ENCODE data around the gene ANAPC2.

ANAPC2 gene

GRCh38 chr9:137223078-137223970 lies 35.0 kb upstream of the ANAPC2 start:
- Histone ChIP-seq H3K4me3 (ENCODE audit: low read depth, low read length) (peak overlapping the region; percentile 77), H3K27me3 (replicated peaks) (no peaks in the 10 kb centered on the region), H3K27ac (peak overlapping the region; percentile 66), H3K36me3 (replicated peaks) (no peaks in the 10 kb centered on the region)
- in situ Hi-C loops (cut with HindIII; ENCODE audit: low pct_ligation_motif_present, low sequenced_read_pairs) = no loop called here
- DNase-seq = peak; percentile 98
- TF ChIP-seq, protein P1, sequence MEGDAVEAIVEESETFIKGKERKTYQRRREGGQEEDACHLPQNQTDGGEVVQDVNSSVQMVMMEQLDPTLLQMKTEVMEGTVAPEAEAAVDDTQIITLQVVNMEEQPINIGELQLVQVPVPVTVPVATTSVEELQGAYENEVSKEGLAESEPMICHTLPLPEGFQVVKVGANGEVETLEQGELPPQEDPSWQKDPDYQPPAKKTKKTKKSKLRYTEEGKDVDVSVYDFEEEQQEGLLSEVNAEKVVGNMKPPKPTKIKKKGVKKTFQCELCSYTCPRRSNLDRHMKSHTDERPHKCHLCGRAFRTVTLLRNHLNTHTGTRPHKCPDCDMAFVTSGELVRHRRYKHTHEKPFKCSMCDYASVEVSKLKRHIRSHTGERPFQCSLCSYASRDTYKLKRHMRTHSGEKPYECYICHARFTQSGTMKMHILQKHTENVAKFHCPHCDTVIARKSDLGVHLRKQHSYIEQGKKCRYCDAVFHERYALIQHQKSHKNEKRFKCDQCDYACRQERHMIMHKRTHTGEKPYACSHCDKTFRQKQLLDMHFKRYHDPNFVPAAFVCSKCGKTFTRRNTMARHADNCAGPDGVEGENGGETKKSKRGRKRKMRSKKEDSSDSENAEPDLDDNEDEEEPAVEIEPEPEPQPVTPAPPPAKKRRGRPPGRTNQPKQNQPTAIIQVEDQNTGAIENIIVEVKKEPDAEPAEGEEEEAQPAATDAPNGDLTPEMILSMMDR (IDR thresholded peaks at IDR 0.05; ENCODE audit: low read depth, low read length, missing control alignments) = no peak

GRCh38 chr9:137222190-137223077 lies 34.1 kb upstream of the ANAPC2 start, which contains the start of gene RNF208:
Gene RNF208 (minus strand): TSS chr9:137222240. CDS start chr9:137221212, 1,028 bp downstream.
- DNase-seq = no peak
- TF ChIP-seq, protein P1 (IDR thresholded peaks at IDR 0.05; ENCODE audit: low read depth, low read length, missing control alignments) = no peak
- Histone ChIP-seq H3K27ac (no peak within 1 kb of the TSS), H3K36me3 (replicated peaks) (no peaks in the 10 kb centered on the region), H3K4me3 (ENCODE audit: low read depth, low read length) (peak within 1 kb of the TSS; percentile 48), H3K27me3 (replicated peaks) (no peaks in the 10 kb centered on the region)
- in situ Hi-C loops (cut with HindIII; ENCODE audit: low pct_ligation_motif_present, low sequenced_read_pairs) = no loop called here

DNA sequence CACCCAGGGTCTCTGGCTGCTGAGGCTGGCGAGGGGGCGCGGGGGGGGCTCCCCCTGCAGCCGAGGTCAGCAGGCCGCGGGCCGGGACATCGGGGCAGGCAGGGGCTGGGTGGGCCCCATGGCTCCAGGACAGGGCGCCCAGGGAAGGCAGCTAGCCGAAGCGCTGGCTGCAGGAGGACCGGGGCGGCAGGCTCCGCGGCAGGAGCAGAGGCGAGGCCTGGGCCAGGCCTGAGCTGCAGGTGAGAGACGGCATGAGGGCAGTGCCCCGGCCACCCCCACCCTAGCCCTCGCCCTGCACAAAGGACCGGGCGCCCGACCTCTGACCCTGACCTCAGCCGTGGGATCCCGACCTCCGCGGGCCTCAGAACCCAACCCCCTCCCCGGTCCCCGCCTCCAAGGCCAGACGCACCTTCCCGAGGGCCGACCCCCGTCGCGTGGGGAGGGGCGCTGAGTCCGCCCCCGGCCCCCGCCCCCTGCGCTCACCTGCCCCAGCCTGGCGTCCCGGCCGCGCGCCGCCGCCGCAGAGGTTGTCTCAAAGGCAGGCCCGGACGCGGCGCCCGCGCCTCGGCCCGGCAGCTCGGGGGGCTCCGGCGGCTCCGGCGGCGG lies 33.2 kb upstream of the ANAPC2 start:
- no peak for DNase-seq
- no peak overlapping the region for H3K27ac ChIP-seq
- in situ Hi-C loops (cut with HindIII; ENCODE audit: low pct_ligation_motif_present, low sequenced_read_pairs) = no loop called here
- TF ChIP-seq, protein P1 (IDR thresholded peaks at IDR 0.05; ENCODE audit: low read depth, low read length, missing control alignments) = no peak
- no peaks in the 10 kb centered on the region for H3K27me3 ChIP-seq (replicated peaks)
- peaks cover 2% of the 10 kb centered on the region for H3K36me3 ChIP-seq (replicated peaks)
- H3K4me3 ChIP-seq (ENCODE audit: low read depth, low read length) = no peak overlapping the region

DNA sequence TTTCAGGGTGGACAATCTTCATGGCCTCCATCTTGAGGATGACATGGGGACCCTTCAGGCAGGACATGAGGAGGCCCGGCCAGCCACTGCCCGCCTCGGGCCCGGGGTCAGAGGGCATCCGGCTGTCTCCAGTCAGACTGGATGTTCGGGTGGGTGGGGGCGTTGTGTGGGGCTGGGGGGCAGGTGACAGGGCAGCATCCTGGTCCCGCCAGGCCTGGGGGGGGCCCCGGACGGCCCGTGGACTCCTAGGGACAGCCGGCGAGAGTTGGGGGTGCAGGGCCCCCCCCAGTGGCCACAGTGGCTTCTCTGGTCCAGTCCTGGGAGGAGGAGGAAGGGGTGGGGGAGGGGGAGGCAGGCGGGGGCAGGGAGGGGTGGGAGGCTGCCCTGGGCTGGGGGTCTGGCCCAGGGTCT lies 32.7 kb upstream of the ANAPC2 start:
- in situ Hi-C loops (cut with HindIII; ENCODE audit: low pct_ligation_motif_present, low sequenced_read_pairs) = no loop called here

More for the DNA sequence above, 32.7 kb upstream of the ANAPC2 start:
- no peak overlapping the region for H3K4me3 ChIP-seq (ENCODE audit: low read depth, low read length)
- peaks cover 2% of the 10 kb centered on the region for H3K36me3 ChIP-seq (replicated peaks)
- no peak overlapping the region for H3K27ac ChIP-seq
- no peaks in the 10 kb centered on the region for H3K27me3 ChIP-seq (replicated peaks)
- no peak for DNase-seq
- TF ChIP-seq, protein P1 (IDR thresholded peaks at IDR 0.05; ENCODE audit: low read depth, low read length, missing control alignments) = no peak

Data from brain microvascular endothelial cell (primary cell).